ENCODE results near the gene SNUPN.

Gene SNUPN

DNA sequence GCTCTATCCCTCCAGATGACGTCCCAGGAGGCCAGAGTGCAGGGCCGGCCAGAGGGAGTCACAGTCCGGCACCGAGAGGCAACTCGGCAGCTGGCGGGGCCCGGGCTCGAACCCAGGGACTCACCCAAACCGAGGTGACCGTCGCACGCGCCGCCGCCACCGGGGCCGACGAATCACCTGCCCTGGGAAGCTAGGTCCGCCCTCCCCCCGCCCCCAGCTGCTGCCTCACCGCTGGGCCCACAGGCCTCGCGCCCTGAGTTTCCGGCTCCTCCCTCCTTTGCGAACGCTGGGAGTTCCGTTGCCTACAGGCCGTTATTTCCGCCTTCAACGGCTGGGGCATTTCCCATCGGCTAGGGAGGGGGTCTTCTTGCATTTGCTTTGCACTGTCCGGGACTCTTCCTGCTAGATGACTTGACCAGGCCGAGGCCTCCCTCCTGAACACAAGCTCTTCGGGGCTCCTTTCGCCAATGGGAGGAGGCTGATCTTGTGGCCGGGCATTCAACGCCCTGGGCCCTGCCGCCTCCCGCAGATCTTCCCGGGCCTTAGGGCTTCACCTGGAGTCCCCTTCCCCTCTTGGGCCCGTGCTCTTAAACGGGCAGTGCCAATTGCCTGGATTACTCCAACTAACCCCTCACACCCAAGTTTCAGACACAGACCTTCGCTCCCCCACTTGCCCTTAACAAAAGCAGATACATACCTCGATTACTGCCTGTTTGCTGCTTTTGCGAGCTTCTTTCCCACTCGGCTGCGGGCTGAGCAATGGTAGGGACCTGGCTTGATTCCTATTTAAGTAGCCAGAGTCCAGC, at the start of gene SNUPN:
Gene SNUPN (minus strand): TSS at position 184 of the 806 bp plus-strand sequence. CDS start 4,674 bp downstream, outside the sequence.
- DNase-seq: peak; percentile 96 to 97
- no peak for TF ChIP-seq GATA1 (IDR thresholded peaks at IDR 0.05; ENCODE audit: low read depth, low read length)
- peak; percentile 79 for TF ChIP-seq POLR2A (IDR thresholded peaks at IDR 0.05; ENCODE audit: low read length)

DNA sequence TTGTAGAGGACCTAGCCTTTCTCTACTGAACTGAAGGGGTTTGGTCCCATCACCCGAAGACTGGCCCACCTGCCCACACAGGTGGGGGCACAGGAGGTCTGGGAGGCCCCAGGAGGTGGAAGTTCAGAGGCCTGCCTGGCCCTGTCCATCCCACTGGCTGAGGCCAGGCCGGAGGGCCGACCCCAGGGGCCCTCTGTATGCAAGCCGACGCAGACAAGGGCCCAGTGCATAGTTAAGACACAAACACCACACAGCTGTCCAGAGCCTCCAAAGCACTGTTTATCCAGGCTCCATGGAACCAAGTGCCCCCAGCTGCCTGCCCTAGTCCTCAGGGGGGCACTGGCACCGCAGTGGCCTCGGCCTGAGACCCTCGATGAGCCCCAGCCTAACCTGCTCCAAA, 48.8 kb upstream of the SNUPN start:
- TF ChIP-seq POLR2A (IDR thresholded peaks at IDR 0.05; ENCODE audit: low read length) (no peak), GATA1 (IDR thresholded peaks at IDR 0.05; ENCODE audit: low read depth, low read length) (no peak)
- DNase-seq: no peak

DNA sequence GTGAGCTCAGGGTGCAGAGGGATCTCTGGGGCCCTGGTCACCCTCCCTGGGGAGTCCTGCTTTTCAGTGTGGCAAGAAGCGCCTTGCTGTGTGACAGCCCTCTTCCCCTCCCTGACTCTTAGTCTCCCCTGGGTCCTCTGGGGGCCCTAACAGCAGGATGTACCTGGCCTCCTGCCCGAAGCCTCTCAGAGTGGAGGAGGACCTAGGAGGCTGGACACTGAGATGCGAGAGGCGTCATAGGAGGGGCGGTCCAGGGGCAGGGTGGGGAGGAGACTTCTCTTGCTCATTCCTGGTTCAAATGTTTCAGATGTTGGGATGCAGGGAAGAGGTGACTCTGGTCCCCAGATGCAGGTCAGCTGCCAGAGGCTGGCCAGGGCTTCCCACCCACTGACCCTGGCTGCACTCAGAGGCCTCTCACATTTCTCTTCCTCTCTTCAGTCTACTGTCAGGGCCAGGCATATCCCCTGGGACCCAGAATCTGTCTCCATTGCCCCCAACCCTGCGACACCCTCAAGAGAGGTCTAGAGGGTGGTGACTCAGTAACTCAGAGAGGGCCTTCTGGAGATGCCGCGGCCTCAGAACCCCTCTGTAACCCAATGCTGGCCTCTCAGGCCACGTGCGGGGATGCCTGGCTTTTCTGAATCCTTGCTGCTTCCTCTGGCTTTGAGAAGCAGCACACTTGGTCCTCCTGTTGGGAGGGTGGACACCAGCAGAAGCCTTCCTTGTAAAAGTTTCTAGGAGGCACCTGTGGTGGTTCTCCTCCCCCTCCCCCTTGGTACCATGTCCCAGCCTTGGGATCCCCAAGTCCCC, 48.1 kb upstream of the SNUPN start:
- no peak for TF ChIP-seq GATA1 (IDR thresholded peaks at IDR 0.05; ENCODE audit: low read depth, low read length)
- no peak for TF ChIP-seq POLR2A (IDR thresholded peaks at IDR 0.05; ENCODE audit: low read length)
- DNase-seq: no peak

DNA sequence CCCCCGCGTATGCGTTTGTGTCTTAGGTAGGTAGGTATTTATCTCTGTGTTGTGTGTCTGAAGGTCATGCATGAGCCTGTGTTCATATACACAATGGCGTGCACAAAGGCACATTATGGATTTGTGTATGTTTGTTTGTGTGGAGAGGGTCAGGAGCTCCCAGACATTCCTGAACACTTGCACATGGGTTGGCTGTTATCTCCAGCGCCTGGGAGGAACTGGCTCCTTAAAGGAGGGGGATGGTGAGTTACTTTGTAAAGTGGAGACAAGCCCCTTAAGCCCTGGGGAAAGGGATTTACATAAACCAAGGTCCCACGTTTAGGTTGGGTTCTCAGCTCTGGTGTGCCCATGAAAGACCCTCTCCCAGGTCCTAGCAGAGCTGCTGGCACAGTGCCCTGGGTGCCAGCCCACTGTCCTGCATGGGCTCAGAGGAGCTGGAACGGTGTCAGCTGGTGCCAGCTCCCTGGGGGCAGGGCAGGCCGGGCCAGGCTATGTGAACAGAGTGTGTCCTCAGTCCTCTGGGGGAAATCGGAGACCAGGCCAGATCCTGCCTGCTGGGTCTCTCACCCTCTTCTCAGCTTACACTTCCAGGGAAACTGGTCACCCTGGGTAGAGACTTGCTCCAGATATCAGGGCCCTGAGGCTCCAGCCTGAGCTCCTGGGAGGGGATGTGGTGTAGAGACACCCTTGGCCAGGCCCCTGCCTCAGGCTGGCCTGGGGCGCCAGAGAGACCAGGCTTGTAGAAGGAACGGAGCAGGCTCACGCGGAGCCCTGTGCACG, 47.3 kb upstream of the SNUPN start:
- TF ChIP-seq GATA1 (IDR thresholded peaks at IDR 0.05; ENCODE audit: low read depth, low read length) (no peak), POLR2A (IDR thresholded peaks at IDR 0.05; ENCODE audit: low read length) (no peak)
- DNase-seq: no peak

DNA sequence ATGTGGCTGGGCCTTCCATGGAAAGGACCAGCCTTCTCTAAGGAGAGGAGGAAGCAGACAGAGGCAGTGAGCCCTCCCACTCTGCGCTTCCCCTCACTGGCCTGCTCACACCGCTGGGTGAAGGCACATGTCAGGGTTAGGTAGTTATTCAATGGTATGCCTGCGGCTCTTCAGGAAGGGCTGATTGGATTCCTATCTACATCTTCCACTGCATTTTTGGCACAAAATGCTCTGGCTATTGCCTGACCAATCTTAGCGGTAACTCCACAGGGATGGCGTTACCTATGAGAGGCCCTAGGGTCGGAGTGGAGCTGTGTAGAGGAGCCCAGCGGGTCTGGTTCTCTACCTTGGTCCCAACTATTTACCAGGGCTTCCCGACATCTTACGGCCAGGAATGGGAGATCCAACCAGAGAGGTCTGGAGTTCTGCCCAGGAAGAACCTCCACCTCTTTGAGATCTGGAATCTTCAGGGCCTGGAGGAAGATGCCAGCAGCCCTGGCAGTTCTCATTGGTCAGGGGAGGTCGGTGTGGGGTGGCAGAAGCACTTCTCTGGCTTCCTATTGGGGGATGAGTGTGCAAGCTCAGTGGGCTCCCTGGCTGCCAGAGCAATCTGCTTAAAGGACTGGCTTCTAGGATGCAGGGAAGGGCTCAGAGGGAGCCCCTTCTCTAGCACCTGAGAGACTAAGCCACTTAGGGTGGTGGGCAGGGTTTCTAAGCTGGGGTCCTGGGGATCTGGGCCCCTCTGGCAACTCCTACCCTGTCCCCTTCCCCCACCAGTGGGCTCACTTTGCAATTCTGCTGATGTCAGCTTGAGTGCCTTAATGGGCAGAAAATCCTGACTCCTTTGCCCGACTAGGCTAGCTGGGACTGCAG, 46.4 kb upstream of the SNUPN start:
- TF ChIP-seq GATA1 (IDR thresholded peaks at IDR 0.05; ENCODE audit: low read depth, low read length): no peak
- no peak for TF ChIP-seq POLR2A (IDR thresholded peaks at IDR 0.05; ENCODE audit: low read length)
- DNase-seq: no peak

DNA sequence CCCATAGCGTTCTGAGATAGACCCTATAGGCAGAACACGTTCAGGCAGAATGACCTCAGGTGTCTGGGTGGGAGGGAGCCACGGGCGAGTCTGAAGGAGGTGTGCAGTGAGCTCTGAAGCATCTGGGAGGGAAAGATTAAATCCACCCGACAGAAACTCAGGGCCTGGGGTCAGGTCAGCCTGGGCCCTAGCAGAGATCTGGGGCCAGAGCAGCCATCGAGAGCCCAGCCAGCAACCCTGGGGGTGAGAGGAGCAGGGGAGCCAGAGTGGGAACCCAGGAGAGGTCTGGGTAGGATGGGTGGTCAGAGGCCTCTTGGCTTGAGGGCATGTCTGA, 44.3 kb upstream of the SNUPN start:
- no peak for DNase-seq
- TF ChIP-seq POLR2A (IDR thresholded peaks at IDR 0.05; ENCODE audit: low read length) (no peak), GATA1 (IDR thresholded peaks at IDR 0.05; ENCODE audit: low read depth, low read length) (no peak)

DNA sequence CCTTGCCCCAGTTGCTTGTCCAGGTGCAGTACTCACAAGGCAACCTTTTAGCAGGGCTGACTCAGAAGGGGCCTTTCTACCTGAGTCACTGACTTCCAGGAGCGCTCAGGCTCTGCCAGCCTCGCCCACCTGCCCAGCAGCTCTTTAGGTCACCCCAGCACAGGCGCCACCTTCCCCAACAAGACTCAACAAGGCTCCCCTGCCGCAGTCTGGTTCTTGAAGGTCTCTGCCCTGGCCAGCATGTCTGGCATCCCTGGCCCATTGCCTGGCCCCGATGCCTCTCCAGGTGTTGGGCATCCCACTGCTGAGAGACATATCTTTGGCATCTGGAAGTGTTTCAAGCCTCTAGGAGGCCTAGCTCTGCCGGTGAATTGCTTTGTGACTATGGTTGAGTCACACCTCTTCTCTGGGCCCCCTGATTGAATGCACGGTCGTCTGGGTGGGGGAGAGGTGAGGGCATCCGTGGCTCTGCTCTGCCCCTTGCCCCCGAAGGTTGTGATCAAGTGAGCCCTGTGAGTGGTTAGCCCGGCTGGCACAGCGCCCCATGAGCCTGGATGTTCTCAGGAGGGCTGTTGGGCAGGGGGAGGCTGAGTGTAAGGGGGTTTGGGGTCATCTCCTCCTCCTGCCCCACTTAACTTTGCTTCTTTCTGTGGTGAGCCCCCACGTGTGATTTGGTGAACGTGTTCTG, 43.8 kb upstream of the SNUPN start:
- no peak for DNase-seq
- TF ChIP-seq GATA1 (IDR thresholded peaks at IDR 0.05; ENCODE audit: low read depth, low read length): no peak
- TF ChIP-seq POLR2A (IDR thresholded peaks at IDR 0.05; ENCODE audit: low read length): no peak

DNA sequence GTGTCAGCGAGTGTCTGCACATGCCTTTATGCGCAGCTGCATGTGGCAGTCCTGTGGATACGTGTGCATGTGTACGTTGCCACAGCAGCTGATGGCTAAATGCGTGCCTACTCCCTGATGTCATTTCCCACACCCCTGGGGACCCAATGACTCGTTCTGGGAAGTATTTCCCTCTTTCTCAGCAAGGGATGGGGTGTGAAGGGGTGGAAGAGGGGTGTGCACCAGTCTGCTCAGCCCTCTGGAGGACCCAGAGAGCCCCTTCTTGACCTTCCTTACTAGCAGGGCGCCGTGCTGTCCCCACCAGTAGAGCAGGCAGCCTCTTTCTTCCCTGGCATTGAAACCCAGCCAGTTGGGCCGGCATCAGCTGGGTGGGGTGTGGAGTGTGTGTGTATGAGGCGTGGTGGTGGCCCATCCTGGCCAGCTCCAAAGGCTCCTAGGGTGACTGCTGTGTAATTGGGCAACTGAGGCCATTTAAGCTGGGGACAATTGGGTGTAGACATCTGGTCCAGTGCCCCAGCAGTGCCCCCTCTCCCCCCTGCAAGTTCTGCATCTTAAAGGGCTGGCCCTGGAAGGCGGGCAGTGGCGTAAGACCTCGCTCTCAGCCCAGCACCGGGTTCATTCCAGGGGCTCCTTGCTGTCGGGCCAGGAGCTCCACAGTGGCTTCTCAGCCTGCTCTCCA, 41.4 kb upstream of the SNUPN start:
- DNase-seq: no peak
- no peak for TF ChIP-seq POLR2A (IDR thresholded peaks at IDR 0.05; ENCODE audit: low read length)
- TF ChIP-seq GATA1 (IDR thresholded peaks at IDR 0.05; ENCODE audit: low read depth, low read length): no peak

DNA sequence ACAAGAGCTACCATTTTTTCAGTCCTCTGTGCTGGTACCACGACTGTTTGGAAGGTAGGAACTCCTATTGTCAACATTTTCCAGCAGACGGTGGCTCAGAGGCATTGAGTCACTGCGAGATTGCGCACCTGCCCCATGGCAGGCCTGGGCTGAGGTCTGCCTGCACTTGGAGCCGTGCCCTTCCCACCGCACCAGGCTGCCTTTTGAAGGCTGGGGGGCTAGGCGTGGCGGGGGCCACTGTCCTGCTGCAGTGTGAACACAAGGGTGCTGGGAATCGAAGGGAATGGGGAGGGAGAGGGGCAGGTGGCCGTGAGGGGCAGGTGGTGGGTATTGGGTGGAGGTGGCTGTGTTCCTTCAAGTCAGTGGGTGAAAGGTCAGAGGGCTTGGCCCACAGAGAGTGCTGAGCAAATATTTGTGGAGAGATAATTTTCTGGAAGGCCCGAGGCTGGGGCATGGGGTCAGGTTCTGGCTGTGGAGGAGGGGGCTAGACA, 38.5 kb upstream of the SNUPN start:
- TF ChIP-seq POLR2A (IDR thresholded peaks at IDR 0.05; ENCODE audit: low read length): no peak
- TF ChIP-seq GATA1 (IDR thresholded peaks at IDR 0.05; ENCODE audit: low read depth, low read length): no peak
- no peak for DNase-seq

DNA sequence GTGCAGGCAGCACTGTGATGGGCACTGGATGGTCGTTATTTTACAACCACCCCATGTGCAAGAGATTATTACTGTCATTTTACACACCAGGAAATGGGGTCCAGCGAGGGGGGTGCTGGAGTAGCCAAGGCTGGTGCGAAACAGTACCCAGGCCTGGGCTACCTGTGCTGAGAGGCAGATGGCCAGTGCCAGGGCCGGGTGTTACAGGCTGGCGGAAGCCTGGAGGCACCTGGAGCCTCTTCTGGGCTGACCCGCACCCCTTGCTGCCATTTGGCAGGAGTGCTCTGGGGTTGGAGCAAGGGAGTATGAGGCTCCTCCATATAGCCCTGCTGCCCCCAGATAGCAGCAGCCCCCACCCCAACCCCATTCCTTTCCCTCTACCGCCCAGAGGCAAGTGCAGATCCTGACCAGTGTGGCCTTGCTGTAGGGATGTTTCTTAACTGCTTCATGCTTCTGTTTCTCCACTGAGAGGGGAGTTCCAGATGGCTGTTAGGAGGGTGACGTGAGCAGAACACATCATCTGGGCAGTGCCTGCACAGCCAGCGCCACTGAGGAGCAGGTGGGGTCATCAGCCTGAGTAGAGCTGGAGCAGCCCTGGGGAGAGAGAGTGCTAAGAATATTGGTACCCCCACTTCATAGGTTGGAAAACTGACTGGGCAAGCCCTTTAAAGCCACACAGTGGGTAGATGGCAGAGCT, 37.4 kb upstream of the SNUPN start:
- TF ChIP-seq GATA1 (IDR thresholded peaks at IDR 0.05; ENCODE audit: low read depth, low read length) (no peak), POLR2A (IDR thresholded peaks at IDR 0.05; ENCODE audit: low read length) (no peak)
- DNase-seq: no peak

DNA sequence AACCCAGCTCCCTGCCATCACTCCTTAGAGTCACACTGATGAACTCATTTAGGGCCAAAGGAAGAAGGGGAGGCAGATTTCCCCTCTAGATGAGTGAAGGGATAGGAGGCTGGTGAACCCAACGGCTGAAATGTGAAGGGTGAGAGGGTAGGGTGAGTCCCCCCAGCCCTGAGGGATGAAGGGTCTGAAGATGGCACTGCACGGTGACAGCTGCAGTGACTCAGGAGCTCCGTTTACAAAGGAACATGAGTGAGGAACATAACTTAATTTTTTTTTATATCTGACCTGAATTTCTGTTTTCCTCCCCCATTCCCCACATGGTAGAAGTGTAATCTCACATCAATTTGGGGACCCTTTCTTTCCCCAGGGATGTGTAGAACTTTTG, 36.2 kb upstream of the SNUPN start:
- no peak for DNase-seq
- TF ChIP-seq POLR2A (IDR thresholded peaks at IDR 0.05; ENCODE audit: low read length): no peak
- no peak for TF ChIP-seq GATA1 (IDR thresholded peaks at IDR 0.05; ENCODE audit: low read depth, low read length)

All from erythroblast (primary cell).